Uterus (tissue), 2 donors: ENCODE results near the gene USB1.

Experiments
- POLR2A ChIP-seq, 2 donors: fragments of 450-650 bp; IDR thresholded peaks; one replicate each; pipeline ENCODE4 v1.6.1; 2016; ENCODE audit warnings: antibody characterized with exemption in 2 of 2, mild to moderate bottlenecking in 1 of 2, moderate library complexity in 1 of 2
- TF ChIP-seq, protein P1 (sequence below), 4 experiments: fragments of 200-600 bp in 2 of 4; fragments of 450-650 bp in 2 of 4; sonication (generic) in 2 of 4; IDR thresholded peaks; one replicate each; pipeline ENCODE4 v1.5.1; 2016 to 2019; ENCODE audit warnings: antibody characterized with exemption in 4 of 4, mild to moderate bottlenecking in 2 of 4, moderate library complexity in 1 of 4

DNA sequence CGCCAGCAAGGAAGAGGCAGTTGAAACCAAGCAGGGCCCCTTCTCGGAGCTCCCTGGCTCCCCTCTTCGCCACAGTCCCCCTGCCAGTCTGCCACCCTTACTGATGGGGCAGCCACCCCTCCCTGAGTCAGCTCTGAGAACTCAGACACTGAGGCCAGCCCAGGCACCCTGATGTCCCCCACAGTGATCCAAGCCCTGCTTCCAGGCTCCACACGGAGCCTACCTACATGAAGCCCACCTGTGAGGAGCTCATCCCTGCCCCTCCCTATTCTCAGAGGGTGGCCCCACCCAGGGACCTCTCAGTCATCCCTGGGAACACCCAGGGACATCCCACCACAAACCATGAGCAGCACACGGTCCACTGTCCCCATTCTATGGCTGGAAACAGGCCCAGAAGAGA, 39.2 kb upstream of the USB1 start:
- TF ChIP-seq, protein P1, sequence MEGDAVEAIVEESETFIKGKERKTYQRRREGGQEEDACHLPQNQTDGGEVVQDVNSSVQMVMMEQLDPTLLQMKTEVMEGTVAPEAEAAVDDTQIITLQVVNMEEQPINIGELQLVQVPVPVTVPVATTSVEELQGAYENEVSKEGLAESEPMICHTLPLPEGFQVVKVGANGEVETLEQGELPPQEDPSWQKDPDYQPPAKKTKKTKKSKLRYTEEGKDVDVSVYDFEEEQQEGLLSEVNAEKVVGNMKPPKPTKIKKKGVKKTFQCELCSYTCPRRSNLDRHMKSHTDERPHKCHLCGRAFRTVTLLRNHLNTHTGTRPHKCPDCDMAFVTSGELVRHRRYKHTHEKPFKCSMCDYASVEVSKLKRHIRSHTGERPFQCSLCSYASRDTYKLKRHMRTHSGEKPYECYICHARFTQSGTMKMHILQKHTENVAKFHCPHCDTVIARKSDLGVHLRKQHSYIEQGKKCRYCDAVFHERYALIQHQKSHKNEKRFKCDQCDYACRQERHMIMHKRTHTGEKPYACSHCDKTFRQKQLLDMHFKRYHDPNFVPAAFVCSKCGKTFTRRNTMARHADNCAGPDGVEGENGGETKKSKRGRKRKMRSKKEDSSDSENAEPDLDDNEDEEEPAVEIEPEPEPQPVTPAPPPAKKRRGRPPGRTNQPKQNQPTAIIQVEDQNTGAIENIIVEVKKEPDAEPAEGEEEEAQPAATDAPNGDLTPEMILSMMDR (IDR thresholded peaks at IDR 0.05) = no peak
- no peak for TF ChIP-seq POLR2A (IDR thresholded peaks at IDR 0.05)
